ENCODE data around the gene BCL2A1. TPM values are rescaled to one million over a fixed set of nuclear protein-coding genes. Genes with fewer than 3 reads are reported as not detected.

The BCL2A1 gene
- total and polyA plus RNA-seq, 10 of the 15 experiments (the other 5 are each of a cell fraction or from before 2014, with no cell fraction given), result 181 to 570 (median 321) TPM

DNA sequence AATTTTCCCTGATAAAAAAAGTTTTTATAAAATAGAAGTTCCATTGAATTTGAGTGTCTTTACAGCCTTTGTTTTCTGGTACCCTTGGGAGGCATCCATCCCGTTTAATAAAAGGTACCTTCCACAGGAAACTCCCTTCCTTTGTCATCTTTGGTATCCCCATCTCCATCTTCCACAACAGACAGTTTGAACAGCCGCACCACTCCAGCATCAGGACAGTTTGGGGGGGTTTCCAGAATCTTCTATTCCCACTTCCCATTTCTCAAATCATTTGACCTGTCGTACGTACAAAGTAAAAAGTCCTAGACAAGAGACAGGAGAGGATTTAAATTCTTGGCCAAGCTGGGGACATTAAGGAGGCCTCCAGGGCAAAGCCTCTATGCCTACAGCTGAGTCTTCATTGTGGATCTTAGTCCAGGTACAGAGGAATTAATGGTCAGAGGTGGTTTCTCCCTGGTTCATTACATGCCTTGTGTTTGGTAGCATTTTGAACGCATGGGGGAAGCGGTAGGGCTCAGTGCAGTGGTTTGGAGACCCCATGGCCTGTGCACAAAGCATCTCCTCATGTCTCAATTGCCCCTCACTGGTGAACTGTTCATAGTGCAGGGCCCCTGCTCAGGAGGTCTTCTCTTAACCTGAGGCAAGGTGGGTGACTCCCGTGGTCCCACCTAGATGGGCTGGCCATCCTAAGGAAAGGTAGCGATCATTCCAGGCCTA, 19.4 kb upstream of the BCL2A1 start:
- Histone ChIP-seq H3K4me3 (no peak overlapping the region), H3K36me3 (ENCODE audit: control insufficient read depth in 2 of 2, insufficient read depth in 2 of 2, low read length in 1 of 2) (no peaks in the 10 kb centered on the region), H3K9ac (ENCODE audit: control insufficient read depth, insufficient read depth, low read length) (no peak overlapping the region), H2AFZ (ENCODE audit: control insufficient read depth, low read depth, low read length) (no peak overlapping the region; the same call in 1 of the 2 replicates), H3K4me1 (ENCODE audit: control insufficient read depth, insufficient read depth, low read length) (peaks cover 18% of the 10 kb centered on the region), H3K27me3 (replicated peaks in 1 of 2; ENCODE audit: control insufficient read depth in 2 of 2, insufficient read depth in 2 of 2, low read length in 1 of 2) (no peaks in the 10 kb centered on the region), H4K20me1 (ENCODE audit: control insufficient read depth, insufficient read depth) (no peaks in the 10 kb centered on the region), H3K9me3 (replicated peaks; ENCODE audit: control insufficient read depth, insufficient read depth, low read length) (no peaks in the 10 kb centered on the region), H3K4me2 (ENCODE audit: control insufficient read depth, insufficient read depth) (peak overlapping the region; percentile 72), H3K27ac (ENCODE audit: control insufficient read depth, insufficient read depth) (peak overlapping the region; percentile 32), H3K79me2 (ENCODE audit: control insufficient read depth, insufficient read depth, low read length) (no peaks in the 10 kb centered on the region)
- in situ Hi-C loops (cut with MboI) (loop anchor here (10.0 kb wide), 2 partner anchors 216 to 606 kb away; no protein-coding TSS in a partner anchor), intact Hi-C loops (cut with micrococcal nuclease; ENCODE audit: unreplicated experiment) (loop anchor here (1.0 kb wide), 1 partner anchor 87 kb away; no protein-coding TSS in a partner anchor)
- ChIA-PET CTCF (interaction anchor here (0.8 to 4.9 kb wide), 10 partner anchors 8 to 609 kb away, joined by 3 to 73 read pairs (median 5); no protein-coding TSS in a partner anchor), RAD21 (ENCODE audit: unreplicated experiment) (interaction anchor here (1.1 to 2.3 kb wide), 6 partner anchors 13 to 92 kb away, joined by 3 to 9 read pairs (median 5); partner anchors contain the start of gene BCL2A1), SMC1A (ENCODE audit: uncharacterized antibody, unreplicated experiment) (interaction anchor here (0.5 to 3.5 kb wide), 12 partner anchors 12 to 183 kb away, joined by 3 to 19 read pairs (median 4); no protein-coding TSS in a partner anchor), POLR2A (interaction anchor here (1.0 to 2.3 kb wide), 3 partner anchors 13 to 92 kb away, joined by 4 to 10 read pairs (median 8); no protein-coding TSS in a partner anchor)
- no peak for FAIRE-seq
- TSS peak; percentile 87 for BruUV-seq (replicated peaks)
- peak; percentile 47 for ATAC-seq
- 63% methylated on average over 8 of the region's 8 CpGs for WGBS (ENCODE audit: insufficient coverage, insufficient replicate concordance, low lambda C conversion rate, missing lambda C conversion rate)
- no peak for DNase-seq (ENCODE audit: low read depth, low spot score)
- TF ChIP-seq STAT1 (conservative IDR thresholded peaks at IDR 0.05), result no peak
- no peak for TF ChIP-seq PAX8 (IDR thresholded peaks at IDR 0.05)
- TF ChIP-seq RELB (IDR thresholded peaks at IDR 0.05; ENCODE audit: low read depth), result peak; percentile 75
- no peak for TF ChIP-seq CREM (IDR thresholded peaks at IDR 0.05; ENCODE audit: low read depth)
- TF ChIP-seq KDM1A (IDR thresholded peaks at IDR 0.05; ENCODE audit: borderline replicate concordance), result no peak
- TF ChIP-seq JUNB (IDR thresholded peaks at IDR 0.05), result no peak
- TF ChIP-seq BRCA1 (IDR thresholded peaks at IDR 0.05; ENCODE audit: low read depth, low read length), result no peak
- peak; percentile 48; the same call in 1 of the 2 replicates for TF ChIP-seq NFIC (IDR thresholded peaks at IDR 0.05; ENCODE audit: low read depth, low read length)
- TF ChIP-seq MEF2A (IDR thresholded peaks at IDR 0.05; ENCODE audit: insufficient read depth, low read depth, low read length), result no peak
- TF ChIP-seq RFX5 (IDR thresholded peaks at IDR 0.05; ENCODE audit: low read depth, low read length), result no peak
- TF ChIP-seq, protein P1, sequence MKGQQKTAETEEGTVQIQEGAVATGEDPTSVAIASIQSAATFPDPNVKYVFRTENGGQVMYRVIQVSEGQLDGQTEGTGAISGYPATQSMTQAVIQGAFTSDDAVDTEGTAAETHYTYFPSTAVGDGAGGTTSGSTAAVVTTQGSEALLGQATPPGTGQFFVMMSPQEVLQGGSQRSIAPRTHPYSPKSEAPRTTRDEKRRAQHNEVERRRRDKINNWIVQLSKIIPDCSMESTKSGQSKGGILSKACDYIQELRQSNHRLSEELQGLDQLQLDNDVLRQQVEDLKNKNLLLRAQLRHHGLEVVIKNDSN (IDR thresholded peaks at IDR 0.05; ENCODE audit: borderline replicate concordance, extremely low read length, insufficient read depth, low read depth, low read length), result no peak
- no peak for TF ChIP-seq ZNF687 (IDR thresholded peaks at IDR 0.05)
- TF ChIP-seq HDGF (IDR thresholded peaks at IDR 0.05), result no peak
- TF ChIP-seq YBX1 (IDR thresholded peaks at IDR 0.05), result no peak
- TF ChIP-seq, protein P2, sequence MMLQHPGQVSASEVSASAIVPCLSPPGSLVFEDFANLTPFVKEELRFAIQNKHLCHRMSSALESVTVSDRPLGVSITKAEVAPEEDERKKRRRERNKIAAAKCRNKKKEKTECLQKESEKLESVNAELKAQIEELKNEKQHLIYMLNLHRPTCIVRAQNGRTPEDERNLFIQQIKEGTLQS (IDR thresholded peaks at IDR 0.05; ENCODE audit: borderline replicate concordance, extremely low read depth, low read depth, low read length), result no peak
- no peak for TF ChIP-seq GABPA (IDR thresholded peaks at IDR 0.05; ENCODE audit: low read depth)
- no peak for TF ChIP-seq ZNF217 (IDR thresholded peaks at IDR 0.05)
- no peak for TF ChIP-seq ZBED1 (IDR thresholded peaks at IDR 0.05; ENCODE audit: borderline replicate concordance)

Measured in GM12878 (cell line).